MCF 10A (cell line): ENCODE data around the gene MEX3D. TPM values are rescaled to one million over a fixed set of nuclear protein-coding genes. Genes with fewer than 3 reads are reported as not detected.

Experiments
- BruUV-seq: library from RNA; stranded (reverse); fragments of 400-500 nt; replicated peaks from 2 replicates; lab custom pipeline; 2021; lab: Mats Ljungman, UMichigan
- CTCF ChIA-PET: fragments of 300-600 bp; sonication (Branson Sonifier 250); formaldehyde crosslinking; extraction: SDS; loops from one replicate; lab custom pipeline; 2021; ENCODE audit warnings: antibody characterized with exemption, inconsistent platforms; lab: Yijun Ruan, JAX
- POLR2A ChIA-PET: fragments of 300-600, 350-650 bp; sonication (Branson Sonifier 250); formaldehyde crosslinking; extraction: SDS; loops from one replicate; lab custom pipeline; 2020; ENCODE audit warnings: antibody characterized with exemption, inconsistent platforms; lab: Yijun Ruan, JAX
- DNase-seq: peaks from one replicate; pipeline ENCODE4 v3.0.0-alpha.2; 2018; ENCODE audit not compliant: unreplicated experiment
- H3K27ac Mint-ChIP-seq: one replicate; pipeline ENCODE4 v1.8.0; 2022; ENCODE audit warnings: mild to moderate bottlenecking, low read depth, mixed read lengths; ENCODE audit not compliant: unreplicated experiment
- H3K27me3 Mint-ChIP-seq: one replicate; pipeline ENCODE4 v1.8.0; 2022; ENCODE audit warnings: mixed read lengths; ENCODE audit not compliant: insufficient read depth, unreplicated experiment
- H3K36me3 Mint-ChIP-seq: one replicate; pipeline ENCODE4 v1.8.0; 2022; ENCODE audit warnings: mild to moderate bottlenecking, moderate library complexity, mixed read lengths; ENCODE audit not compliant: insufficient read depth, unreplicated experiment
- H3K4me1 Mint-ChIP-seq: one replicate; pipeline ENCODE4 v1.8.0; 2022; ENCODE audit warnings: mixed read lengths; ENCODE audit not compliant: insufficient read depth, unreplicated experiment
- H3K4me3 Mint-ChIP-seq: one replicate; pipeline ENCODE4 v1.8.0; 2022; ENCODE audit warnings: mild to moderate bottlenecking, moderate library complexity, mixed read lengths; ENCODE audit not compliant: unreplicated experiment
- H3K9me3 Mint-ChIP-seq: one replicate; pipeline ENCODE4 v1.8.0; 2022; ENCODE audit warnings: mixed read lengths; ENCODE audit not compliant: unreplicated experiment
- CTCF ChIP-seq: fragments of 200-600 bp; IDR thresholded peaks from one replicate; pipeline ENCODE4 v1.8.0; 2022; ENCODE audit warnings: antibody characterized with exemption, mild to moderate bottlenecking; ENCODE audit not compliant: unreplicated experiment
- intact Hi-C: fragments of 100-400 bp; cut with micrococcal nuclease; formaldehyde crosslinking; loops from 2 replicates; pipeline ENCODE4 v1.14.1; 2022
- total RNA-seq: library from RNA; stranded (reverse); gene quantifications from 2 replicates; pipeline ENCODE4 v1.2.3, GENCODE V29; 2022

The MEX3D gene
- total RNA-seq, 1 experiment from 2014 or later, result 20.0 TPM

- no peak for TF ChIP-seq CTCF
- Mint-ChIP-seq H3K27ac (no peak within 1 kb of the TSS), H3K4me1 (no peaks in the 10 kb centered on the region), H3K27me3 (peaks cover 36% of the 10 kb centered on the region), H3K36me3 (no peaks in the 10 kb centered on the region), H3K9me3 (no peaks in the 10 kb centered on the region), H3K4me3 (no peak within 1 kb of the TSS)
- no TSS peak for BruUV-seq
- intact Hi-C loops, result no loop called here
- no peak for DNase-seq
- CTCF ChIA-PET, result no interaction called here
- POLR2A ChIA-PET, result no interaction called here
Measured at GRCh38 chr19:1523412-1524286, 44.5 kb downstream of the MEX3D start, which contains the start of gene PLK5. PLK5 (plus strand) TSS chr19:1524077; CDS start chr19:1526997, 2,920 bp downstream.

- H3K36me3 Mint-ChIP-seq, result no peaks in the 10 kb centered on the region
- ChIA-PET CTCF (no interaction called here), POLR2A (no interaction called here)
- no peaks in the 10 kb centered on the region for H3K9me3 Mint-ChIP-seq
- BruUV-seq, result no TSS peak
- DNase-seq, result no peak
- intact Hi-C loops, result no loop called here
- no peak for TF ChIP-seq CTCF
- no peak overlapping the region for H3K27ac Mint-ChIP-seq
- peaks cover 36% of the 10 kb centered on the region for H3K27me3 Mint-ChIP-seq
- H3K4me1 Mint-ChIP-seq, result no peaks in the 10 kb centered on the region
- no peak overlapping the region for H3K4me3 Mint-ChIP-seq
Measured at GRCh38 chr19:1522838-1523237, 45.3 kb downstream of the MEX3D start.

GRCh38 chr19:1522061-1522460 is 46.1 kb downstream of the MEX3D start:
- ChIA-PET CTCF (interaction anchor here (0.6 kb wide), 1 partner anchor 151 kb away, joined by 3 read pairs; no protein-coding TSS in a partner anchor), POLR2A (interaction anchor here (0.6 kb wide), 1 partner anchor 354 kb away, joined by 3 read pairs; no protein-coding TSS in a partner anchor)

More at GRCh38 chr19:1522061-1522460, 46.1 kb downstream of the MEX3D start:
- TF ChIP-seq CTCF, result no peak
- Mint-ChIP-seq H3K9me3 (no peaks in the 10 kb centered on the region), H3K27ac (no peak overlapping the region), H3K4me3 (no peak overlapping the region), H3K36me3 (no peaks in the 10 kb centered on the region), H3K4me1 (no peaks in the 10 kb centered on the region), H3K27me3 (peaks cover 32% of the 10 kb centered on the region)
- intact Hi-C loops, result no loop called here
- no TSS peak for BruUV-seq
- no peak for DNase-seq
